Calu3 (cell line): ENCODE data around the gene CHSY3. TPM values are rescaled to one million over a fixed set of nuclear protein-coding genes. Genes with fewer than 3 reads are reported as not detected.

Experiments
- BruUV-seq: library from RNA; stranded (reverse); fragments of 400-500 nt; replicated peaks from 2 replicates; lab custom pipeline; 2021; lab: Mats Ljungman, UMichigan
- CTCF ChIA-PET: fragments of 300-600 bp; sonication (Branson Sonifier 250); formaldehyde crosslinking; loops from one replicate; lab custom pipeline; 2022; ENCODE audit warnings: antibody characterized with exemption; lab: Charles Lee
- DNase-seq: peaks from one replicate; pipeline ENCODE4 v3.0.0; 2022
- H3K27ac Mint-ChIP-seq: one replicate; pipeline ENCODE4 v1.8.0; 2022; ENCODE audit warnings: mixed read lengths; ENCODE audit not compliant: unreplicated experiment
- H3K27me3 Mint-ChIP-seq: one replicate; pipeline ENCODE4 v1.8.0; 2022; ENCODE audit warnings: mixed read lengths; ENCODE audit not compliant: unreplicated experiment
- H3K36me3 Mint-ChIP-seq: one replicate; pipeline ENCODE4 v1.8.0; 2022; ENCODE audit warnings: mild to moderate bottlenecking, moderate library complexity, mixed read lengths; ENCODE audit not compliant: insufficient read depth, unreplicated experiment
- H3K4me1 Mint-ChIP-seq: one replicate; pipeline ENCODE4 v1.8.0; 2022; ENCODE audit warnings: mild to moderate bottlenecking, low read depth, mixed read lengths; ENCODE audit not compliant: unreplicated experiment
- H3K4me3 Mint-ChIP-seq: one replicate; pipeline ENCODE4 v1.8.0; 2022; ENCODE audit warnings: mild to moderate bottlenecking, low read depth, moderate library complexity, mixed read lengths; ENCODE audit not compliant: unreplicated experiment
- H3K9me3 Mint-ChIP-seq: one replicate; pipeline ENCODE4 v1.8.0; 2022; ENCODE audit warnings: low read depth, mixed read lengths; ENCODE audit not compliant: unreplicated experiment
- CTCF ChIP-seq: fragments of 200-600 bp; IDR thresholded peaks from one replicate; pipeline ENCODE4 v1.8.0; 2022; ENCODE audit warnings: antibody characterized with exemption; ENCODE audit not compliant: unreplicated experiment
- intact Hi-C: fragments of 100-400 bp; cut with micrococcal nuclease; formaldehyde crosslinking; loops from one replicate; pipeline ENCODE4 v1.10.0; 2022; ENCODE audit not compliant: unreplicated experiment
- total RNA-seq: library from RNA; stranded (reverse); gene quantifications from 2 replicates; pipeline ENCODE4 v1.2.3, GENCODE V29; 2022

CHSY3 gene
- total RNA-seq, 1 experiment from 2014 or later: 1.5 TPM

GRCh38 chr5:130000460-130000859 is 96.2 kb downstream of the CHSY3 start:
- intact Hi-C loops: no loop called here
- no peak overlapping the region for H3K27ac Mint-ChIP-seq
- CTCF ChIA-PET: no interaction called here
- H3K36me3 Mint-ChIP-seq: no peaks in the 10 kb centered on the region
- H3K9me3 Mint-ChIP-seq: no peaks in the 10 kb centered on the region
- no peaks in the 10 kb centered on the region for H3K27me3 Mint-ChIP-seq
- no peak for TF ChIP-seq CTCF
- no peaks in the 10 kb centered on the region for H3K4me1 Mint-ChIP-seq
- no peak overlapping the region for H3K4me3 Mint-ChIP-seq
- DNase-seq: no peak
- no TSS peak for BruUV-seq

GRCh38 chr5:130002183-130002582 is 97.9 kb downstream of the CHSY3 start:
- peaks cover 2% of the 10 kb centered on the region for H3K9me3 Mint-ChIP-seq
- CTCF ChIA-PET: no interaction called here
- no peak overlapping the region for H3K4me3 Mint-ChIP-seq
- DNase-seq: no peak
- H3K4me1 Mint-ChIP-seq: no peaks in the 10 kb centered on the region
- no peaks in the 10 kb centered on the region for H3K36me3 Mint-ChIP-seq
- intact Hi-C loops: no loop called here
- no peak overlapping the region for H3K27ac Mint-ChIP-seq
- TF ChIP-seq CTCF: no peak
- BruUV-seq: no TSS peak
- H3K27me3 Mint-ChIP-seq: no peaks in the 10 kb centered on the region

- no peak for TF ChIP-seq CTCF
- intact Hi-C loops: no loop called here
- no peaks in the 10 kb centered on the region for H3K4me1 Mint-ChIP-seq
- H3K27ac Mint-ChIP-seq: no peak overlapping the region
- no peaks in the 10 kb centered on the region for H3K27me3 Mint-ChIP-seq
- peaks cover 3% of the 10 kb centered on the region for H3K9me3 Mint-ChIP-seq
- CTCF ChIA-PET: no interaction called here
- no peak for DNase-seq
- H3K36me3 Mint-ChIP-seq: no peaks in the 10 kb centered on the region
- H3K4me3 Mint-ChIP-seq: no peak overlapping the region
- no TSS peak for BruUV-seq
These were observed 98.6 kb downstream of the CHSY3 start for GRCh38 chr5:130002876-130003275.

GRCh38 chr5:130011986-130012385 is 107.7 kb downstream of the CHSY3 start:
- Mint-ChIP-seq H3K9me3 (peaks cover 13% of the 10 kb centered on the region), H3K27ac (no peak overlapping the region), H3K4me1 (no peaks in the 10 kb centered on the region), H3K4me3 (no peak overlapping the region), H3K27me3 (no peaks in the 10 kb centered on the region), H3K36me3 (no peaks in the 10 kb centered on the region)
- no peak for DNase-seq
- TF ChIP-seq CTCF: no peak
- no TSS peak for BruUV-seq
- intact Hi-C loops: no loop called here
- CTCF ChIA-PET: no interaction called here
